Measurements from ENCODE around the gene IL25. TPM values are rescaled to one million over a fixed set of nuclear protein-coding genes. Genes with fewer than 3 reads are reported as not detected.

Gene IL25
- total and polyA plus RNA-seq, 2 of the 8 experiments (the other 6 are each of a cell fraction or from before 2014, with no cell fraction given), result not detected

GRCh38 chr14:23359167-23359626 lies 13.4 kb upstream of the IL25 start:
- no peak overlapping the region for H3K4me3 ChIP-seq (ENCODE audit: extremely low read depth in 1 of 4, insufficient read depth in 2 of 4, low read depth in 3 of 4, low read length in 4 of 4)
- H3K23ac ChIP-seq (ENCODE audit: insufficient read length), result no peak overlapping the region
- no peak overlapping the region for H2BK12ac ChIP-seq (ENCODE audit: low read depth, low read length)
- WGBS, 2 experiments (ENCODE audit: extremely low coverage in 1 of 2, insufficient coverage in 1 of 2, insufficient read length in 1 of 2, insufficient replicate concordance in 2 of 2, low coverage in 1 of 2, low lambda C conversion rate in 2 of 2, missing lambda C conversion rate in 1 of 2), result 90% methylated on average over 4 of the region's 11 CpGs; no CpG with 5 or more reads in 1 of the 2 experiments
- no peak overlapping the region for H4K5ac ChIP-seq (ENCODE audit: insufficient read length, low read depth, low read length)
- H3K14ac ChIP-seq (ENCODE audit: insufficient read length), result no peak overlapping the region
- FAIRE-seq (no peak), DNase-seq (ENCODE audit: low read depth in 1 of 2, low spot score in 2 of 2) (no peak)
- TF ChIP-seq KDM4A (IDR thresholded peaks at IDR 0.05; ENCODE audit: low read depth, low read length, severe bottlenecking) (no peak), EGR1 (IDR thresholded peaks at IDR 0.05; ENCODE audit: borderline replicate concordance, low read depth, low read length) (no peak), GABPA (IDR thresholded peaks at IDR 0.05; ENCODE audit: borderline replicate concordance, insufficient read depth, low read length) (no peak), KDM5A (IDR thresholded peaks at IDR 0.05; ENCODE audit: low read length) (no peak), BRCA1 (IDR thresholded peaks at IDR 0.05; ENCODE audit: low read depth, low read length) (no peak)
- H3K4me2 ChIP-seq (ENCODE audit: insufficient read depth in 1 of 2, low read depth in 2 of 2, low read length in 2 of 2), result no peak overlapping the region
- H3K23me2 ChIP-seq (ENCODE audit: low read depth, low read length), result peaks cover 3% of the 10 kb centered on the region; the same call in 1 of the 2 replicates
- H3K18ac ChIP-seq (ENCODE audit: extremely low read depth, low read length), result no peak overlapping the region
- no peaks in the 10 kb centered on the region for H3K9me3 ChIP-seq (ENCODE audit: insufficient read depth in 2 of 2, low read depth in 1 of 2, low read length in 1 of 2)
- H2BK15ac ChIP-seq (ENCODE audit: low read length), result no peak overlapping the region
- no peak overlapping the region for H3K27ac ChIP-seq (ENCODE audit: low read depth, low read length)
- peaks cover 0 to 3% (median 1%) of the 10 kb centered on the region in 4 experiments; a peak in 3 of 7 replicates for H3K27me3 ChIP-seq (replicated peaks in 1 of 4; ENCODE audit: control insufficient read depth in 3 of 4, extremely low read depth in 1 of 4, insufficient read depth in 3 of 4, low read length in 3 of 4)
- no peak overlapping the region for H2BK20ac ChIP-seq (ENCODE audit: low read length)
- no peaks in the 10 kb centered on the region for H3K79me2 ChIP-seq (ENCODE audit: control insufficient read depth in 1 of 2, insufficient read depth in 2 of 2, low read length in 2 of 2)
- no peak overlapping the region for H2BK5ac ChIP-seq (ENCODE audit: low read depth, low read length)
- no peak overlapping the region for H3K9ac ChIP-seq (replicated peaks in 1 of 4; ENCODE audit: extremely low read depth in 1 of 4, low read depth in 3 of 4, low read length in 3 of 4)
- H3K79me1 ChIP-seq (ENCODE audit: low read depth, low read length), result no peaks in the 10 kb centered on the region
- H3K36me3 ChIP-seq (ENCODE audit: control insufficient read depth in 2 of 4, insufficient read depth in 4 of 4, low read length in 3 of 4), result peaks cover 0 to 22% (median 11%) of the 10 kb centered on the region in 4 experiments; a peak in 4 of 8 replicates
- no peak overlapping the region for H2BK120ac ChIP-seq (replicated peaks; ENCODE audit: low read depth, low read length)
- peaks cover 8 to 12% of the 10 kb centered on the region in 2 experiments for H4K20me1 ChIP-seq (replicated peaks in 1 of 2; ENCODE audit: control insufficient read depth in 1 of 2, insufficient read depth in 2 of 2, low read length in 2 of 2)
- H3K56ac ChIP-seq (replicated peaks; ENCODE audit: insufficient read length, low read depth, low read length), result no peak overlapping the region
- peaks cover 0 to 11% (median 8%) of the 10 kb centered on the region in 4 experiments; a peak in 5 of 7 replicates for H3K4me1 ChIP-seq (replicated peaks in 1 of 4; ENCODE audit: control insufficient read depth in 3 of 4, insufficient read depth in 4 of 4, low read length in 3 of 4)
- ChIA-PET POLR2A (ENCODE audit: partially characterized antibody) (interaction anchor here (1.3 to 2.1 kb wide), 3 partner anchors 32 to 57 kb away, joined by 4 to 10 read pairs (median 5); partner anchors contain the start of genes PABPN1 and PPP1R3E), CTCF (ENCODE audit: partially characterized antibody) (interaction anchor here (0.6 to 20.9 kb wide), 12 partner anchors 11 to 238 kb away, joined by 3 to 333 read pairs (median 8); partner anchors contain the start of genes CMTM5, IL25, MYH7 and NGDN)
- H2AK5ac ChIP-seq (ENCODE audit: low read depth, low read length), result no peak overlapping the region
- no peak overlapping the region for H4K8ac ChIP-seq (ENCODE audit: extremely low read depth, insufficient read depth, low read length)
- no peak overlapping the region for H2AFZ ChIP-seq (ENCODE audit: low read length)
- H4K91ac ChIP-seq (replicated peaks; ENCODE audit: insufficient read length, low read length), result no peak overlapping the region
- H3K4ac ChIP-seq (replicated peaks; ENCODE audit: insufficient read length, low read depth, low read length), result no peak overlapping the region

All from H1 (cell line).